GM12875 (cell line): Measurements from ENCODE around the gene TPD52L2.

ENCODE experiments used
- H3K4me3 ChIP-seq: one replicate; pipeline ENCODE4 v1.5.1; 2011; ENCODE audit warnings: low read depth, low read length, control low read depth
- CTCF ChIP-seq: IDR thresholded peaks from 2 replicates; pipeline ENCODE4 v1.5.1; 2011; ENCODE audit warnings: low read depth, mild to moderate bottlenecking, control low read depth, inconsistent platforms, low read length, moderate library complexity, borderline replicate concordance; ENCODE audit not compliant: insufficient read depth

The TPD52L2 gene

DNA sequence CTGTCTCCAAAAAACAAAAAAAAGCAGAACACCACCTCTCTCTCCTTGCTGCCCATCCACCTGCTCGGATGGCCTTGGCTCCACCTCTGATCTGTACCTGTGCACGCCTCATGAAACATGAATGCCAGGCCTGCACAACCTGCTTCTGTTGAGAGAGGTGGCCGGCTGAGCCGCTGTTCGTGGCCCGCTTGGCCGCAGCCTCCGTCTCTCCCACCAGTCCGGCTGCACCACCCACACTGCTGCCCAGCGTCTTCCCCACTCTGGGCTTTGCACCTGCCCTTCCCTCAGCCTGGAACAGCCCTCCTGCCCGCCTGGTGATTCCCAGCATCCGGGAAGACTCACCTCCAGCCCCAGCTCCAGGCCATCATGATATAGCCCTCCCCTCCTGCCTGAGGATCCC, 21.8 kb upstream of the TPD52L2 start:
- no peak overlapping the region for H3K4me3 ChIP-seq
- TF ChIP-seq CTCF = no peak

DNA sequence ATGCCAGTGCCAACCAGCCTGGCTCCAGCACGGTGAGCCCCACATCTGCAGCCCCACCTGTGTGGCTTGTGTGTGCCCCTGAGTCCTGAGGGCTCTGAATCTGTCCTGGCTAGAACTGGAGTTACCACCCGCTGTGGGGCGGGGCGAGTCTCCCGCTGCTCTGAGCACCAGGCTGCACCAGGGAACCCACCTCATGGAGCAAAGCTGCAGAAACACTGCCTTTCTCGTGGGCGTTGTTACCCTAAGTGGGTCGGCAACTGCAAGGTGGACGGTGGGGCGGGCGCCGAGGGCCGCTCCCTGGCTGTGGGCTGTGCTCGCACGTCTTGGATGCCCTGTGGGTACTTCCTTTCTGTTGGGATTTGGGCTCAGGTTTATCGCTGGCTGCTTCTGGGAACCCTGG, 21.3 kb upstream of the TPD52L2 start:
- TF ChIP-seq CTCF = no peak
- H3K4me3 ChIP-seq = no peak overlapping the region

DNA sequence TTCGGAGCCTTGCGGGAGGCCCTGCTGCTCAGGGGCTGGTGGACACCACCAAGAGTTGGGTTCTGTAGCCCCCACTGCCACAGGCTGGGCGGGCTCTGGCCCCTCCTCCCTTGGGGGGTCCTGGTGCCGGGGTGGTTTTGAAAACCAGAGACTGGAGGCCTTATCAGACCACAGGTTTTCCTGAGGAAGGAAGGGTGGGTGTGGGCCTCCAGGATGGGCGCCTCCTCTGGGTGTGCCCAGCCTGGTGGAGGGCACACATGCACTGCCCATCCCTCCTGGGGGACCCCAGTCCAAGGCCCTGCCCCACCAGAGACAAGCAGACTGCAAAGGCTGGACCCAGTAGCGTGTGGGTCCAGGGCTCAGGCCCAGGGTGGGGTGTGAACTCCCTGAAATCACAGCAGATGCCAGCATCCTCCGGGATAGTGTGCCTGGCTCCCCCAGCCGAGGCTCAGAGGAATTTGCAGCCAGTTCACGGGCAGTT, 20.5 kb upstream of the TPD52L2 start:
- no peak overlapping the region for H3K4me3 ChIP-seq
- TF ChIP-seq CTCF = no peak

DNA sequence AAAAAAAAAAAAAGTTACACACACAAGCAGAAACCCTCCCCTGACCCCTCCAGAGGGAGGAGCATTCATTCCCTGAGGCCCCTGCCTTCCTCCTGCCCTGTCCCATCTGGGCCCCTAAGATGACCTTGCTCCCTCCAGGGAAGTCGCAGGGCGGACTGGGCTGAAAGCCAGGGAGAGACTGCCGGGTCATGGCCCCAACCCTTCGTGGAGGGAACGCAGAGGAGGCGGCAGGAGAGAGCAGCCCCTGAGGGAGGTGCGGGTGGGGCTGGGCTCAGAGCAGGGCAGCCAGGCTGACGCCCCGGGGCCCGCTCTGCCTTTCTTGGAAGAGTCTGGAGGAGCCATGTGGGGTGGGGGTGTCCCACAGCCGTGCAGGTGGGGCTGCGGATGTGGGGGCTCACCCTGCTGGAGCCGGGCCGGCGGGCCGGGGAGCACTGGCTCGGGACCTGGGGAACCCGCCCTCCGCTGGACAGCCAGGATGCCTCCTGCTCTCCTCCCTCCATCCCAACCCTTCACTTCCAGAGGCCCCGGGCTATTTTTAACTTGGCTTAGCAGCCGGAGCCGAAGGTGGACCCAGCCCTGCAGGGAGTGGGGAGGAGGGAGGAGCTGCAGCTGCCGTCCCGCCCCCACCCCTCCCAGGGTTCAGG, 18.8 kb upstream of the TPD52L2 start:
- TF ChIP-seq CTCF = no peak
- no peak overlapping the region for H3K4me3 ChIP-seq

- TF ChIP-seq CTCF = no peak
- no peak overlapping the region for H3K4me3 ChIP-seq
Measured at GRCh38 chr20:63846888-63847236, 18.2 kb upstream of the TPD52L2 start.

DNA sequence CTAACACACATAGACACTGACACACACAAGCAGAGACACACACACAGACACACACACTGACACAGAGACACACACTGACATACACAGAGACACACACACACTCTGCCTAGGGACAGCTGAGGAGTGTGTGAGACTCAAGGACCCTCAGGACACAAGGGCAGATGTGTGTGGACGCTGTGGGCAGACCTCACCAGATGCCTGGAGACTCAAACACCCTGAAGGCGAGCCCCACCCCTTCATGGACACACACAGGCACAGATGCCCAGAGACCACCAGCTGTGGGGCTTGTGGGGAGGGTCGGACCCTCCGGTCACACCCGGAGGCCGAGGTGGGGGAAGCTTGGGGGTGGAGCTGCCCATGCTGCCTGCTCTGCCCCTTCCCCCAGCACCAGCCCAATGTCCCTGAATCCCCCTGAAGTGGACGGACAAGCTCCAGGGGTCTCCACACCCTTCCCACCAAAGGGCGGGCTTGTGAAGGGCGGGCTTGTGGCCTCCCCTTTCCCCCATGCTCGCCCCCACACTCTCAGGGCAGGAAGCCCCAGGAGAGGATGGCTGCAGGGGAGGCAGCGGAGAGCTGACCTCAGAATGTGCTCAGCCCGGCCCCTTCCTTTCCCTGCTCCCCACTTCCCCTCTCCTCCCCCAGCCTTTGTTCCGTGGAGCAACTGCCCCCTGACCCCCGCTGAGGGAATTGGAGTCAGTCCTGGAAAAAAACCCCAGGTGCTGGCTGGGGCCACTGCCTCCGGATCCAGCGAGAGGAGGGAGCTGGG, 17.6 kb upstream of the TPD52L2 start:
- no peak for TF ChIP-seq CTCF
- H3K4me3 ChIP-seq = no peak overlapping the region
